ENCODE measurements around the gene MRPS17. TPM values are rescaled to one million over a fixed set of nuclear protein-coding genes. Genes with fewer than 3 reads are reported as not detected.

MRPS17 gene
- total RNA-seq, 1 experiment from 2014 or later, result 32.6 TPM

DNA sequence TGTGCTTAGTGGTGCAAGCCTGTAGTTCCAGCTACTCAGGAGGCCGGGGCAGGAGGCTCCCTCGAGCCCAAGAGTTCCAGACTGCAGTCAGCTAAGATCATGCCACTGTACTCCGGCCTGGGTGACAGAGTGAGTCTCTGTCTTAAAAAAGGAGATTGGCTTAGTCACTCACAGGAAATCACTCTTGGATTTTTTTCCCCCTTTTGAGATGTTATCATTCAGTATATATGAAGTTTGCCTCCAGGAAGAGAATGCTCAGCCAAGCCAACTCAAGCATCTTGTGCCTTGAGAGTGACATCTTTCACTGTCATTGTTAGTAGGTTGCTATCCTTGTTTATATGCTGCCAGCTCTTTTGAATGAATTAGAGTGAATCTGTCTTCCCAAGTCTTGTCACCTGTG lies 40.7 kb downstream of the MRPS17 start:
- no peak for DNase-seq
- no peaks in the 10 kb centered on the region for H3K27me3 Mint-ChIP-seq (ENCODE audit: unreplicated experiment)
- H3K4me1 Mint-ChIP-seq (ENCODE audit: low read depth, unreplicated experiment), result no peaks in the 10 kb centered on the region
- TF ChIP-seq, protein P1, sequence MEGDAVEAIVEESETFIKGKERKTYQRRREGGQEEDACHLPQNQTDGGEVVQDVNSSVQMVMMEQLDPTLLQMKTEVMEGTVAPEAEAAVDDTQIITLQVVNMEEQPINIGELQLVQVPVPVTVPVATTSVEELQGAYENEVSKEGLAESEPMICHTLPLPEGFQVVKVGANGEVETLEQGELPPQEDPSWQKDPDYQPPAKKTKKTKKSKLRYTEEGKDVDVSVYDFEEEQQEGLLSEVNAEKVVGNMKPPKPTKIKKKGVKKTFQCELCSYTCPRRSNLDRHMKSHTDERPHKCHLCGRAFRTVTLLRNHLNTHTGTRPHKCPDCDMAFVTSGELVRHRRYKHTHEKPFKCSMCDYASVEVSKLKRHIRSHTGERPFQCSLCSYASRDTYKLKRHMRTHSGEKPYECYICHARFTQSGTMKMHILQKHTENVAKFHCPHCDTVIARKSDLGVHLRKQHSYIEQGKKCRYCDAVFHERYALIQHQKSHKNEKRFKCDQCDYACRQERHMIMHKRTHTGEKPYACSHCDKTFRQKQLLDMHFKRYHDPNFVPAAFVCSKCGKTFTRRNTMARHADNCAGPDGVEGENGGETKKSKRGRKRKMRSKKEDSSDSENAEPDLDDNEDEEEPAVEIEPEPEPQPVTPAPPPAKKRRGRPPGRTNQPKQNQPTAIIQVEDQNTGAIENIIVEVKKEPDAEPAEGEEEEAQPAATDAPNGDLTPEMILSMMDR (IDR thresholded peaks at IDR 0.05; ENCODE audit: unreplicated experiment), result no peak
- no TSS peak for BruUV-seq (replicated peaks)
- no peak overlapping the region for H3K27ac Mint-ChIP-seq (ENCODE audit: unreplicated experiment)
- H3K36me3 Mint-ChIP-seq (ENCODE audit: insufficient read depth, unreplicated experiment), result peaks cover 21% of the 10 kb centered on the region
- no peaks in the 10 kb centered on the region for H3K9me3 Mint-ChIP-seq (ENCODE audit: low read depth, unreplicated experiment)
- CTCF ChIA-PET, result no interaction called here
- intact Hi-C loops (cut with micrococcal nuclease; ENCODE audit: unreplicated experiment), result no loop called here
- no peak overlapping the region for H3K4me3 Mint-ChIP-seq (ENCODE audit: low read depth, unreplicated experiment)

DNA sequence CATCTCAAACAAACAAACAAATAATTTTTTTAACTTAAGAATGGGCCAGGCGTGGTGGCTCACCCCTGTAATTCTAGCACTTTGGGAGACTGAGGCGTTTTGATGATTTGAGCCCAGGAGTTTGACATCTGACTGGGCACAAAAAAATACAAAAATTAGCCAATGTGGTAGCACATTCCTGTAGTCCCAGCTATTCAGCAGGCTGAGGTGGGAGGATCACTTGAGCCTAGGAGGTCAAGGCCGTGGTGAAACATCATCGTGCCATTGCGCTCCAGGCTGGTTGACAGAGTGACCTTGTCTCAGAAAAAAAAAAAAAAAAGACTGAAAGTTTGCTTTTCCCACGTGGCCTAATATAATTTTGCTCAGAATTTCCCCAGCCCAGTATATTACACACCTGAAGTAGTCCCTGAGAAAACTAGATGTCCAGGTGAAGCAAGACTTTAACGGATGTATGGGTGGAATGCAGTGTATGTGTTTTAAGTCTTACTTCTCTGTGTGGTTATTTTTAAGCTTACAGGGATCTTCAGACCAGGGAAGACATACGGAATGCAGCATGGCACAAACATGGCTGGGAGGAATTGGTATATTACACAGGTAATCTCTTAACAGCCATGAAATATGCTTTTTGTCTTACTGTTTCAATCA lies 45.3 kb downstream of the MRPS17 start:
- no TSS peak for BruUV-seq (replicated peaks)
- no peaks in the 10 kb centered on the region for H3K9me3 Mint-ChIP-seq (ENCODE audit: low read depth, unreplicated experiment)
- DNase-seq, result no peak
- H3K4me3 Mint-ChIP-seq (ENCODE audit: low read depth, unreplicated experiment), result no peak overlapping the region
- TF ChIP-seq, protein P1 (IDR thresholded peaks at IDR 0.05; ENCODE audit: unreplicated experiment), result no peak
- H3K4me1 Mint-ChIP-seq (ENCODE audit: low read depth, unreplicated experiment), result peaks cover 13% of the 10 kb centered on the region
- H3K27ac Mint-ChIP-seq (ENCODE audit: unreplicated experiment), result no peak overlapping the region
- intact Hi-C loops (cut with micrococcal nuclease; ENCODE audit: unreplicated experiment), result no loop called here
- H3K27me3 Mint-ChIP-seq (ENCODE audit: unreplicated experiment), result no peaks in the 10 kb centered on the region
- H3K36me3 Mint-ChIP-seq (ENCODE audit: insufficient read depth, unreplicated experiment), result peaks cover 28% of the 10 kb centered on the region
- CTCF ChIA-PET, result no interaction called here

DNA sequence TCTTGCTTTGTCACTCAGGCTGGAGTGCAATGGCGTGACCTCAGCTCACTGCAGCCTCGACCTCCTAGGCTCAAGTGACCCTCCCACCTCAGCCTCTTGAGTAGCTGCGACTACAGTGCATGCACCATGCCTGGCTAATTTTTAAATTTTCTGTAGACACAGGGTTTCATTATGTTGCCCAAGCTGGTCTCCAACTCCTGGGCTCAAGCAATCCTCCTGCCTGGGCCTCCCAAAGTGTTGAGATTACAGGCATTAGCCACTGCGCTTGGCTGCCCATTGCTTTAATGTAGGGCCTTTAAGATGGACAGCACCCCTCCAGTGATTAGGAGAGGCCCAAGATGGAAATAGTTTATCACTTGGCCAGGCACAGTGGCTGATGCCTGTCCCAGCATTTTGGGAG lies 52.1 kb downstream of the MRPS17 start:
- intact Hi-C loops (cut with micrococcal nuclease; ENCODE audit: unreplicated experiment), result loop anchor here (1.0 kb wide), 1 partner anchor 71 kb away; no protein-coding TSS in a partner anchor
- Mint-ChIP-seq H3K27me3 (ENCODE audit: unreplicated experiment) (no peaks in the 10 kb centered on the region), H3K36me3 (ENCODE audit: insufficient read depth, unreplicated experiment) (peaks cover 18% of the 10 kb centered on the region), H3K9me3 (ENCODE audit: low read depth, unreplicated experiment) (no peaks in the 10 kb centered on the region), H3K4me3 (ENCODE audit: low read depth, unreplicated experiment) (no peak overlapping the region), H3K4me1 (ENCODE audit: low read depth, unreplicated experiment) (peaks cover 20% of the 10 kb centered on the region), H3K27ac (ENCODE audit: unreplicated experiment) (no peak overlapping the region)
- CTCF ChIA-PET, result interaction anchor here (0.6 kb wide), 1 partner anchor 25 kb away, joined by 6 read pairs; no protein-coding TSS in a partner anchor
- TF ChIP-seq, protein P1 (IDR thresholded peaks at IDR 0.05; ENCODE audit: unreplicated experiment), result no peak
- no peak for DNase-seq
- BruUV-seq (replicated peaks), result no TSS peak

Other genes with a start within 250 kb of the MRPS17 start
- not detected in 2 replicates for gene SEPTIN14, start 89.1 kb upstream of the MRPS17 start, total RNA-seq (2022)
- gene ZNF713, start 64.4 kb upstream of the MRPS17 start, total RNA-seq (2022), result 4.4 and 5.3 TPM in 2 replicates
- 81.6 and 93.8 TPM in 2 replicates for gene NIPSNAP2, start 12.7 kb downstream of the MRPS17 start, total RNA-seq (2022)
- 37.5 and 39.9 TPM in 2 replicates for gene PSPH, start 99.6 kb downstream of the MRPS17 start, total RNA-seq (2022)
- gene CCT6A, start 99.9 kb downstream of the MRPS17 start, total RNA-seq (2022), result 416 and 421 TPM in 2 replicates
- 226 and 255 TPM in 2 replicates for gene SUMF2, start 112.4 kb downstream of the MRPS17 start, total RNA-seq (2022)
- 1.1 and 2.6 TPM in 2 replicates for gene PHKG1, start 141.1 kb downstream of the MRPS17 start, total RNA-seq (2022)
- gene CHCHD2, start 154.6 kb downstream of the MRPS17 start, total RNA-seq (2022), result 673 and 699 TPM in 2 replicates
- not detected in 2 replicates for gene NUPR2, start 164.5 kb downstream of the MRPS17 start, total RNA-seq (2022)

All from Calu3 (cell line).